Cardiac septum (tissue), 1 donor: ENCODE data around the gene KEAP1. TPM values are rescaled to one million over a fixed set of nuclear protein-coding genes. Genes with fewer than 3 reads are reported as not detected.
A peak's percentile ranks its signal among the peaks of the same experiment; 100 is the strongest.
"Not testable (repeated sequence)": the region's sequence is repeated elsewhere in the genome, so short reads cannot be mapped to it uniquely, and the experiment has no call there.

Source experiments
- DNase-seq: peaks from one replicate; pipeline ENCODE4 v3.0.0-alpha.2; 2020; ENCODE audit warnings: low spot score
- intact Hi-C: fragments of 100-400 bp; cut with DNase I; formaldehyde crosslinking; loops from one replicate; pipeline ENCODE4 v1.14.0; 2022
- long read RNA-seq: library from polyadenylated mRNA; unstranded; transcript quantifications from one replicate; pipeline ENCODE4 v2.0.0, GENCODE V29; 2021
- total RNA-seq: library from RNA; stranded (reverse); fragmentation: NEBNext Ultra II Directional; extraction: Animal tissue kit (Norgen Biotek cat#: 25700); gene quantifications from one replicate; pipeline ENCODE4 v1.2.1, GENCODE V29; 2021
- donor health status: DM: no; HTN: no; CAD: no.

The KEAP1 gene
- total RNA-seq = 66.7 TPM
- long read RNA-seq, transcript KEAP1-201 (6 exons, 2,955 nt) = minor isoform, 15 of 215 reads
- long read RNA-seq, transcript KEAP1-202 (6 exons, 2,648 nt) = major isoform, 143 of 215 reads
- long read RNA-seq, partial matches to known transcripts = 34 of 215 reads
- long read RNA-seq, other reads (novel, unspliced or antisense) = 22 of 215 reads

DNA sequence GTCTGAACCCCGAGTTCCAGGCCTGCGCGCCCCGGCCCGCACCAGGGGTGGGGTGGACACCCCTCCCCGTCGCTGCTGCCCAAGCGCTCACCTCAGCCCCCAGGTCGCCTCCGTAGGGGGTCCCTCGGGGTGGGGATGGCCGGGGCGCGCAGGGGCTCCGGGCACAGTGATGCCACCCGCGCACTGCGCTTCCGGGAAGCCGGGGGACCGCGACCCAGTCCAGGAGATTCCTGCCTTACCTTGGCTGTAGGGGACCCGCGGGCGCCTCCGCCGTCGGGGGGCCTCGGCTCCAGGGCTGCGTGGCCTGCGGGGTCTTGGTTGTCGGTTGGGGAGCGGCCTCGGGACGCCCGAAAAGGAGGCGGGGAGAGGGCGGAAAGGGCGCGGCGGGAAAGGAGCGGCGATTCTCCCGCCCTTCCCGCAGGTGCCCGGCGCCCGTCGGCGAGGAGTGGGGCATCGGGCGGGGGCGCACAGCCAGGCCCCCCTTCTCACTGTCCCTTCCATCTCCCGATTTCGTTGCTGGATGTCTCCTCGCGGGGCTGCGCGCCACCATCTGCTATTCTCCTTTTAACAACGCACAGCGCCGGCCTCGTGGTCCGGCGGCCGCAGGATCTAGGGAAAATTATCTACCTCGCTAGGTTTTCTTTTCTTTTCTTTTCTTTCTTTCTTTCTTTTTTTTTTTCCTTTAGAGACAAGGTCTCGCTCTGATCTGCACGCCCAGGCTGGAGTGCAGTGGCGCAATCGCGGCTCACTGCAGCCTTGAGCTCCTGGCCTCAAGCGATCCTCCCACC lies at the start of gene KEAP1:
Gene KEAP1, minus strand, starts transcription at position 355 of the 788 bp plus-strand sequence. CDS start 3,323 bp downstream, outside the sequence.
- intact Hi-C loops = loop anchor here (5.0 to 10.0 kb wide), 2 partner anchors 101 to 142 kb away; partner anchors contain the start of gene CDC37
- peak; percentile 77 for DNase-seq

DNA sequence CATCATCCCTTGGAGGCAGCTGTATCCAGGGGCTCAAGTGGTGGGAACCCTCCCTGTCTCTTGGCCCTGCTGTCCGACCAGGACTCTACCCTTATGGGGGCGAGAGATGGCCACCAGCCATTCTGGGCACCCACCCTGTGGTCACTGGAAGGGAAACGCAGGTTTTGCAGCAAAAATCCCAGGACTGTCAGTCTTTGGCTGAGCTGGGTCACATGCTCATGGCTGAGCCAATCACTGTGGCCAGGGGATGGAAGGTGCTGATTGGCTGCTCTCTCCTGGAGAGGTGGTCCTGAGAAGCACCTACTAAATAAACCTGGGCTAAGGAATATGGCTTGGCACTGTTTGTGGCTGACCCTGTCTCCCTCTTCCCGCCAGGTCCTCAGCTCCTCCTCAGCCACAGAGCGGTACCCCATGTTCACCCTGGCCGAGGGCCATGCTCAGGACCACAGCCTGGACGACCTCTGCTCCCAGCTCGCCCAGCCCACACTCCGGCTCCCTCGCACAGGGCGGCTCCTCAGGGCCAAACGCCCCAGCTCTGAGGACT lies 49.4 kb upstream of the KEAP1 start:
- intact Hi-C loops = no loop called here
- no peak for DNase-seq

DNA sequence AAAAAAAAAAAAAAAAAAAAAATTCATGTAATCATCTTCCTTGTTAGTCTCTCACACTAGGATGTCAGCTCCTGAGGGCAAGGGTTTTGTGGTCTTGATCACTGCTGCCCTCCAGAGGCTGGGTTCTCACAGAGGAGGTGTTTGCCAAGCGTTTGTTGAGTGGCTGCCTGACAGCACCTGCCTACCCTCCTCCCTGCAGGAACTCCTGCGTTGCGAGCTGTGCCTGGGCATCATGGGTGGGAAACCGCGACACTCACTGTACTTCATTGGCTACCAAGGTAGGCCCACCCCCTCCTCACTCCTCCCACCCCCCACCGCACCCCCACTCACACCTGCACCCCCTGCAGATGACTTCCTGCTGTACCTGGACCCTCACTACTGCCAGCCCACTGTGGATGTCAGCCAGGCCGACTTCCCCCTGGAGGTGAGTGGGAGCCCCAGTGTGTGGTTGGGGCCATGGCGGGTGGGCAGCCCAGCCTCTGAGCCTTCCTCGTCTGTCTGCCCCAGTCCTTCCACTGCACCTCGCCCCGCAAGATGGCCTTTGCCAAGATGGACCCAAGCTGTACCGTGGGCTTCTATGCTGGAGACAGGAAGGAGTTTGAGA lies 48.6 kb upstream of the KEAP1 start:
- no peak for DNase-seq
- intact Hi-C loops = no loop called here

DNA sequence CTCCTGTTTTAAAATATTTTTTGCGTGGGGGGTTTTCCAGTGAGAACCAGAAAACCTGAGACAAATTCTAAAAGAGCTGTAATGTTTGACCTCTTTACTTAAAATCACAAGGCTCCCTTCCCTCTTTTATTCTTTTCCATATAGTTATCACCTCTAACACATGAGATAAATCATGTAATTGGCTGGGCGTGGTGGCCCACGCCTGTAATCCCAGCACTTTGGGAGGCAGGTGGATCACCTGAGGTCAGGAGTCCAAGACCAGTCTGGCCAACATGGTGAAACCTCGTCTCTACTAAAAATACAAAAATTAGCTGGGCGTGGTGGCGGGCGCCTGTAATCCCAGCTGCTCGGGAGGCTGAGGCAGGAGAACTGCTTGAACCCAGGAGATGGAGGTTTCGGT lies 47.9 kb upstream of the KEAP1 start:
- intact Hi-C loops, DNase-seq: not testable (repeated sequence)

DNA sequence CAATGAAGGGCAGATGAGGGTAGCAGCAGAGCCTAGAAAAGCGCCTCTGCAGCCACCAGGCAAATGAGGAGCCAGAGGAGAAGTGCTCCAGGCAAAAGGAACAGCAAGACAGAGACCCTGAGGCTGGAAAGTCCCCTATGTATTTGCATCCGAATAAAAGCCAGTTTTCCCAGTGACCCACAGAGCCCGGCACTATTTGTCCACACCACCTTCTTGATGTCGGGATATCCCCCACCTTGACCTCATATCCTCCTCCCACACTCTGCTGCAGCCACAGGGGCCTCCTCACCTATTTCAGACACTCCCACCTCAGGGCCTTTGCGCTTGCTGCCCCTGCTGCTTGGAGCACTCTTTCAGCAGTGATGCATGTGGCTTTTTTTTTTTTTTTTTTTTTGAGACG lies 47.2 kb upstream of the KEAP1 start:
- DNase-seq = no peak
- intact Hi-C loops = no loop called here

DNA sequence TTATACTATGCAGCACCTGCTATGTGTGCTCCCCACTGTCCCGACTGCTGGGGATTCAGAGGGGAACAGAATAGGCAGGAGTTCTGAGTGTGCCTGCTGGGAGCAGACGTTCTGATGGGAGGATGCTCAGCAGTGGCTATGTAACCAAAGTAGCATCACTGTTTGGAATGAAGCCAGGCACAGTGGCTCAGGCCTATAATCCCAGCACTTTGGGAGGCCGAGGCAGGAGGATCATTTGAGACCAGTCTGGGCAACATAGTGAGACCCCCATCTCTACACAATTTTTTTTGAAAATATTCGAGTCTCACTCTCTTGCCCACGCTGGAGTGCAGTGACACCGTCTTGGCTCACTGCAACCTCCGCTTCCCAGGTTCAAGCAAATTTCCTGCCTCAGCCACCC lies 46.6 kb upstream of the KEAP1 start:
- intact Hi-C loops = no loop called here

DNA sequence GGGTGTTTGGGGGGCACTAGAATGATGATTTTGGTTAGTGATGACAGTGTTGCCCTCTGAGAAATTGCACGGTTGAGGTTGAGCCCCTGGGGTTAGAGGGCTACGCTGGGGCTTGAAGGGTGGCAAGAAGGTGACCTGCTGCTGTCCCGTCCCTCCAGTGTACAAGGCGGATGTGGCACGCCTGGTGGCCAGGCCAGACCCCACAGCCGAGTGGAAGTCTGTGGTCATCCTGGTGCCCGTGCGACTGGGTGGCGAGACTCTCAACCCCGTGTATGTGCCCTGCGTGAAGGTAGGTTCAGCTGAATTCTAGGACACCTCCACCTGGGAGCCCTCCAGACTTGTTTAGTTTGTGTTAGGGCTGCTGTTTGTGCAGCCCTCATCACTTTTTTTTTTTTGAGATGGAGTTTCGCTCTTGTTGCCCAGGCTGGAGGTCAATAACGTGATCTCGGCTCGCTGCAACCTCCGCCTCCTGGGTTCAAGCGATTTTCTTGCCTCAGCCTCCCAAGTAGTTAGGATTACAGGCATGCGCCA lies 45.7 kb upstream of the KEAP1 start:
- no peak for DNase-seq
- intact Hi-C loops = no loop called here

More for the DNA sequence above, 46.6 kb upstream of the KEAP1 start:
- no peak for DNase-seq

DNA sequence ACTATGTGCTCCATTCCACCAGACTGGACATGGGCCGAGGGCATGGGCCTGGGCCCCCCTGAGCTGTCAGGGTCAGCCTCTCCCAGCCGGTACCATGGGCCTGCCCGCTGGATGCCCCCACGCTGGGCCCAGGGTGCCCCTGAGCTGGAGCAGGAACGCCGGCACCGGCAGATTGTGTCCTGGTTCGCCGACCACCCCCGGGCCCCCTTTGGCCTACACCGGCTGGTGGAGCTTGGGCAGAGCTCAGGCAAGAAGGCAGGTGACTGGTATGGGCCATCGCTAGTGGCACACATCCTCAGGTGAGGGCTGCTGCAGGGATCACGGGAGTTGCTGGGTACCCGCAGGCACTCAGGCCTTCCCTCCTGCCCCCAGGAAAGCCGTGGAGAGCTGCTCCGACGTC lies 43.7 kb upstream of the KEAP1 start:
- no peak for DNase-seq

DNA sequence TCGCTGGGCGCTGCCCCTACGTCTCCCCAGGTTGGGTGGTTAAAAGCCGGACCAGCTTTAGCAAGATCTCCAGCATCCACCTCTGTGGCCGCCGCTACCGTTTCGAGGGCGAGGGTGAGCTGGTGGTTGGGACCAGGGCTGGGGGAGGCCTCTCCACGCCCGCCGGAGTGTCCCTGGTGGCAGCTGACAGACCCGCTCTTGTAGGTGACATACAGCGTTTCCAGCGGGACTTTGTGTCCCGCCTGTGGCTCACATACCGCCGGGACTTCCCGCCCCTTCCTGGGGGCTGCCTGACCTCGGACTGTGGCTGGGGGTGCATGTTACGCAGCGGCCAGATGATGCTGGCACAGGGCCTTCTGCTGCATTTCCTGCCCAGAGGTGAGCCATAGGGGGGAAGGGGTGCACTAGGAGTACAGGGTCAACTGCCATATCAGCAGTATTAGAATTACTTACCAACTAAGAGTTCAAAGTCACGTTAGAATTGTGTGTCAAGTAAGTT lies 41.6 kb upstream of the KEAP1 start:
- intact Hi-C loops = loop anchor here (2.0 kb wide), 1 partner anchor 20 kb away; no protein-coding TSS in a partner anchor
- DNase-seq = no peak

More for the DNA sequence above, 43.7 kb upstream of the KEAP1 start:
- intact Hi-C loops = no loop called here

DNA sequence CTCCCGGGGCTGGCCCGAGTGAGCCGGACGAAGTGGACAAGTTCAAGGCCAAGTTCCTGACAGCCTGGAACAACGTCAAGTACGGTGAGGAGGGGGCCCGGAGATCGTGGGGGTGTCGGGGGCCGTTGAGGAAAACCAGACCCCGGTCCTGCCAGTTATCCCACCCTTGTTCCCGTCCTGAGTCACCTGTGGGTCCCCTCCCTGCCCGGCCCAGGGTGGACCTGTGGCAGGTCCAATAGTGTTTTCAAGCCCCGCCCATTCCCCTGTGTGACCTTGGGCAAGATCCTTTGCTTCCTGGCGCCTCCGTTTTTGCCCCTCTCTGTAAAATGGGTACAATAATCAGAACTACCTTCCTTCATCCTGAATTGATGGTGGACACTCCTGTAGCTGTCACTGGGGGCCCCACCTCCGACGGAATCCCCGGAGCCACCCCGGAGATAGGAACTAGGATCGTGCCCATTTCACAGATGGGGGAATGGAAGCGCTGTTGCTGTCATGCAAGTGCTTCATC lies 41.1 kb upstream of the KEAP1 start:
- intact Hi-C loops = loop anchor here (2.0 kb wide), 1 partner anchor 21 kb away; no protein-coding TSS in a partner anchor
- DNase-seq = no peak

DNA sequence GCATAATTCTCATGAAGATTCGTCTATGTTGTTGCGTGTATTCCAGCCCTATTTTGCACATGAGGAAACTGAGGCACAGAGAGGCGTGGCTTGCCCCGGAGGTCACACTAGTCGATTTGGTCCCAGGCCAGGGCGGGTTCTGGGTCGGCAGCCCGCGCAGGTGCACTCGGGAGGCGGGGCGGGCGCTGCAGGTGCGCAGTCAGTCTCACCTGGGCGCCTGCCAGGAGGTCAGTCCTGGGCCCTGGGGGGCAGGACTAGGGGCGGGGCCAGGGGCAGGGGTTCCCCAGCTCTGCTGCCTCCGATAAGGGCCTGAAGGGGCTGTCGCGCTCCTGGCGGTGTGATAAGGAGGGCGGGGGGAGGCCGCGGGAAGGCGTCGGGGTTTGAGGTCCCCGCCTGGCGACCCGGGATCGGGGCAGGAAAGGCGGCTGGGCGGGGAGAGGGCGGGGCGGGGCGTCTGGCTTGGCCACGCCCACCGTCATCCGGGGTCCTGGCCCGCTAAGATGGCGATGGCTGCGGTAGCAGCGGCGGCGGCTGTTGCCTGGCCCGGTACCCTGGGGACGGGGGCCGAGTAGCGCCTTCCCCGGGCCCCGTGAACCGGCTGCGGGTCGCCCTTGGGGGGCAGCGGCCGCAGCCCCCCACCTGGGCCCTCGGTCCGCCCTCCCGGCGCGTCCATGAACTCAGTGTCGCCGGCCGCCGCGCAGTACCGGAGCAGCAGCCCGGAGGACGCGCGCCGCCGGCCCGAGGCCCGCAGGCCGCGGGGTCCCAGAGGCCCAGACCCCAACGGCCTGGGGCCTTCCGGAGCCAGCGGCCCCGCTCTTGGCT lies 40.5 kb upstream of the KEAP1 start, which contains the start of gene ATG4D:
Gene ATG4D, plus strand, starts transcription at position 485 of the 822 bp plus-strand sequence. Its CDS starts 187 bp downstream, at position 672.
- DNase-seq = peak; percentile 91
- intact Hi-C loops = loop anchor here (2.0 kb wide), 1 partner anchor 21 kb away; no protein-coding TSS in a partner anchor

DNA sequence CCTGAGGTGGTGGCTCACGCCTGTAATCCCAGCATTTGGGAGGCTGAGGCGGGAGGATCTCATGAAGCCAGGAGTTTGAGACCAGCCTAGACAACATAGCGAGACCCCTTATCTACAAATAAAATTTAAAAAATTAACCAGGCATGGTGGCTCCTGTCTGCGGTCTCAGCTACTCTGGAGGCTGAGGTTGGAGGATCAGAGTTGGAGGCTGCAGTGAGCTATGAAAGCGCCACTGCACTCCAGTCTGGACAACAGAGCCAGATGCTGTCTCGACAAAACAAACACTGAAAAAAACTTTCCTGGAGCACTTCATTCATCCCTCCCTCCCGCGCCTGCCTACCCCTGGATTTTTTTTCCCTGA lies 39.9 kb upstream of the KEAP1 start:
- no peak for DNase-seq
- intact Hi-C loops = no loop called here

DNA sequence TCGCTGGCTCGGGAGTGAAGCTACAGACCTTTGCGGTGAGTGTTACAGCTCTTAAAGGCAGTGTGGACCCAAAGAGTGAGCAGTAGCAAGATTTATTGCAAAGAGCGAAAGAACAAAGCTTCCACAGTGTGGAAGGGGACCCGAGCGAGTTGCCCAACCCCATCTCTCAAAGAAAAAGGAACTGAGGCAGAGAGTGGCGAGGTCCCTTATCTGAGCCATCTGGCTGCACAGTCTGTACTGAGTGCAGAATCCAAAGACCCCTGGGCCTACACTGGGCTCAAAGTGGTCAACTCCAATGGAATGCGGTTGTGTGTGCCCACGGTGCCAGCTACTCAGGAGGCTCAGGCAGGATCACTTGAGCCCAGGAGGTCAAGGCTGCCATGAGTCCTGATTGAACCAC lies 35.9 kb upstream of the KEAP1 start:
- DNase-seq, intact Hi-C loops: not testable (repeated sequence)

DNA sequence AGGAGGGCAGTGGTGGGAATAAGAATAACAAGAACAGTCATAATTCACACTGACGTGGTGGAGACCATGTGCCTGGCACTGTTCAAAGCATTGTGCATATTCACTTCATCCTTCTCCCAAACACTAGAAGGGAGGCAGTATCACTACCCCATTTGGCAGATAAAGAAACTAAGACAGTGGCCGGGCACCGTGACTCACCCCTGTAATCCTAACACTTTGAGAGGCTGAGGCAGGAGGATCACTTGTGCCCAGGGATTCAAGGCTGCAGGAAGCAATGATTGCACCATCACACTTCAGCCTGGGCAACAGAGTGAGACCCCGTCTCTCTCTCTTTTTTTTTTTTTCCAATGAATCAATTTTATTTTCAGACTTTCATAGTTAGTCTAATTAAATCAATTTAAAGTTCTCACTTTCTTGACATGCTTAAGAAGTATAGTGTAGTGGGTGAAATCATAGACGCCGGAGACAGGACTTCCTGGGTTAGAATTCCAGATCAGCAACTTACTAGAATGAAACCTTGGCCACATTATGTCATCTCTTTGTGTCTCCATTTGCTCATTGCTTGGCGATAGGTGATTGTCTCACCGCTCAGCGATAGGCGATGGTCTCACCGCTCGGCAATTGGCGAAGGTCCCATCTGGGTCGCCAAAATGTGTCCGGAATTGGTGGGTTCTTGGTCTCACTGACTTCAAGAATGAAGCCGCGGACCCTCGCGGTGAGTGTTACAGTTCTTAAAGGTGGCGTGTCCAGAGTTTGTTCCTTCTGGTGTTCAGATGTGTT lies 35.2 kb upstream of the KEAP1 start:
- no peak for DNase-seq
- intact Hi-C loops = no loop called here

DNA sequence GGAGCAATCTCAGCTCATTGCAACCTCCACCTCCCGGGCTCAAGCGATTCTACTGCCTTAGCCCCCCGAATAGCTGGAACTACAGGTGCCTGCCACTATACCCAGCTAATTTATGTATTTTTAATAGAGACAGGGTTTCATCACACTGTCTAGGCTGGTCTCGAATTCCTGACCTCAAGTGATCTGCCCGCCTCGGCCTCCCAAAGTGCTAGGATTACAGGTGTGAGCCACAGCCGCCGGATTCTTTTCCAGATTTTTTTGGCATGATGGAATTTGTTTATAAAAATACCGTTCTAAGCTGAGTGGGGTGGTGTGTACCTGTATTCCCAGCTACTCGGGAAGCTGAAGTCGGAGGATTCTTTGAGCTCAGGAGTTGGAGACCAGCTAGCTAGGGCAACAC lies 34.5 kb upstream of the KEAP1 start:
- DNase-seq = no peak
- intact Hi-C loops = no loop called here

DNA sequence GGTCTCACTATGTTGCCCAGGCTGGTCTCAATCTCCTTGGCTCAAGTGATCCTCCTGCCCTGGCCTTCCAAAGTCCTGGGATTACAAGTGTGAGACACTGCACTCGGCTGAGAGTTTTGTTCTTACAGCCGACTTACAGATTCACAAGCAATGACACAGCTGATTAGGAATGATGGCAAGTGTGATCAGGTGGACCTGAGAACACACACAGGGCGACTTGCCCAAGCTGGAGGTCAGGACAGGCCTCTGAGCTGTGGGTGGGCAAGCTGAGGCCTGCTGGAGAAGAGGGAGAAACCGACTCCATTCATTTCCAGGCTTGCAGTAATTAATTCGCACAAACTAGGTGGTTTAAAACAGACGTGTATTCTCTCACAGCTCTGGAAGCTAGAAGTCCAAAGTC lies 32.5 kb upstream of the KEAP1 start:
- no peak for DNase-seq
- intact Hi-C loops = no loop called here

DNA sequence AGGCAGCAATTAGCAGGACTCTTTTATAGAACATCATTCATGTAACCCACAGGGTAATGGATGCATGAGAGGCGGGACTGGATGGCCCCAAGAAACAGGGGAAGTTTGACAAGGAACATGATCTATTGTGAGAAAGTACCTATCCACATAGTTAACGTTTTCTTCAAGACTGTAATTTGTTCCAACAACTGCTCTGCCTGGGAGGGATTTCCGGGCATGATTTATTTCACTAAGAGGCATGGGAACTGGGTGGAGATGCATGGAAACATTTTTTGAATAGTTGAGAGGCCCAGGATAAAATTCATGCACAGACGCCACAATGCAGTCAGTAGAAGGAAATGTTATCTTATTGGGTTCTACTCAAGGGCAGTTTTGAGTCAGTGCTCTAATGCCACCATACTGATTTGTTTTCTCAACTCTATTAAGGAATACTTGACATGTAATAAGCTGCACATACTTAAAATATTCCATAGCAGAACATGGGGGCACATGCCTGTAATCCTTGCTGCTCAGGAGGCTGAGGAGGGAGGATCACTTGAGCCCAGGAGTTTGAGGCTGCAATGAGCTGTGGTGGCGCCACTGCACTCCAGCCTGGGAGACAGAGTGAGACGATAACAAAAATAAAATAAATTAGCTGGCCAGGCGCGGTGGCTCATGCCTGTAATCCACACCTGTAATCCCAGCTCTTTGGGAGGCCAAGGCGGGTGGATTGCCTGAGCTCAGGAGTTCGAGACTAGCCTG lies 30.7 kb upstream of the KEAP1 start:
- DNase-seq = no peak
- intact Hi-C loops = no loop called here
